Thymus (tissue), 11 donors: ENCODE results near the gene KCNB1. TPM values are rescaled to one million over a fixed set of nuclear protein-coding genes. Genes with fewer than 3 reads are reported as not detected.

Experiments used
- DNase-seq, 9 donors: peaks; one replicate each; pipeline ENCODE4 v3.0.0-alpha.2; 2013; ENCODE audit warnings: low spot score in 9 of 9, low read depth in 6 of 9, missing footprints in 1 of 9
- H3K27ac ChIP-seq, 2 donors: one replicate each; pipeline ENCODE4 v1.5.1; 2013; ENCODE audit warnings: control low read depth in 1 of 2, low read depth in 1 of 2, low read length in 1 of 2, mild to moderate bottlenecking in 1 of 2, moderate library complexity in 1 of 2
- H3K27me3 ChIP-seq, 2 donors: one replicate each; pipeline ENCODE4 v1.5.1; 2013; ENCODE audit warnings: low read length in 1 of 2; ENCODE audit not compliant: control insufficient read depth in 2 of 2, insufficient read depth in 1 of 2
- H3K36me3 ChIP-seq, 2 donors: one replicate each; pipeline ENCODE4 v1.5.1; 2013; ENCODE audit warnings: low read length in 1 of 2, mild to moderate bottlenecking in 1 of 2, moderate library complexity in 1 of 2; ENCODE audit not compliant: control insufficient read depth in 2 of 2, insufficient read depth in 2 of 2
- H3K4me1 ChIP-seq, 2 donors: one replicate each; pipeline ENCODE4 v1.5.1; 2013; ENCODE audit warnings: low read length in 2 of 2; ENCODE audit not compliant: control insufficient read depth in 2 of 2, insufficient read depth in 2 of 2
- H3K4me3 ChIP-seq, 2 donors: one replicate each; pipeline ENCODE4 v1.5.1; 2013; ENCODE audit warnings: low read length in 2 of 2, control low read depth in 1 of 2, mild to moderate bottlenecking in 1 of 2
- H3K9me3 ChIP-seq, 2 donors: one replicate each; pipeline ENCODE4 v1.5.1; 2013; ENCODE audit warnings: low read length in 1 of 2, mild to moderate bottlenecking in 1 of 2; ENCODE audit not compliant: control insufficient read depth in 2 of 2, insufficient read depth in 1 of 2
- whole genome bisulfite sequencing: extraction: QIAGEN DNeasy Blood & Tissue Kit; methylation state at CpG from one replicate; pipeline ENCODE4 v1.1.7; 2013; 5-methylcytosine and 5-hydroxymethylcytosine counted together
- polyA plus RNA-seq: library from polyadenylated mRNA; stranded (reverse); fragments of 200-250 nt; gene quantifications from one replicate; pipeline ENCODE4 v1.2.3, GENCODE V29; 2013
- total RNA-seq: library from RNA; stranded (reverse); fragments of 120-200 nt; gene quantifications from one replicate; pipeline ENCODE4 v1.2.4, GENCODE V29; 2013
- donor health status: healthy.

KCNB1 gene
- total and polyA plus RNA-seq, 2 donors = 0.09 to 0.55 TPM

- Histone ChIP-seq H3K27me3 (no peaks in the 10 kb centered on the region), H3K36me3 (no peaks in the 10 kb centered on the region), H3K4me1 (no peaks in the 10 kb centered on the region), H3K9me3 (no peaks in the 10 kb centered on the region), H3K27ac (no peak overlapping the region), H3K4me3 (no peak overlapping the region)
- WGBS = 91% methylated on average over 4 of the region's 4 CpGs
- DNase-seq = no peak
Observed at GRCh38 chr20:49398401-49399144, 83.9 kb downstream of the KCNB1 start.

GRCh38 chr20:49397525-49397924 lies 84.9 kb downstream of the KCNB1 start:
- WGBS = 92% methylated on average over 6 of the region's 6 CpGs
- no peak for DNase-seq
- Histone ChIP-seq H3K9me3 (no peaks in the 10 kb centered on the region), H3K4me1 (no peaks in the 10 kb centered on the region), H3K27me3 (no peaks in the 10 kb centered on the region), H3K27ac (no peak overlapping the region), H3K4me3 (no peak overlapping the region), H3K36me3 (no peaks in the 10 kb centered on the region)

GRCh38 chr20:49396230-49396629 lies 86.2 kb downstream of the KCNB1 start:
- Histone ChIP-seq H3K4me1 (no peaks in the 10 kb centered on the region), H3K4me3 (no peak overlapping the region), H3K9me3 (no peaks in the 10 kb centered on the region), H3K36me3 (no peaks in the 10 kb centered on the region), H3K27me3 (no peaks in the 10 kb centered on the region), H3K27ac (no peak overlapping the region)
- DNase-seq = no peak
- 94% methylated on average over 7 of the region's 7 CpGs for WGBS

GRCh38 chr20:49395659-49396058 lies 86.8 kb downstream of the KCNB1 start:
- H3K4me3 ChIP-seq = no peak overlapping the region
- H3K4me1 ChIP-seq = no peaks in the 10 kb centered on the region
- 93% methylated on average over 11 of the region's 11 CpGs for WGBS
- H3K36me3 ChIP-seq = no peaks in the 10 kb centered on the region
- H3K27ac ChIP-seq = no peak overlapping the region
- H3K27me3 ChIP-seq = no peaks in the 10 kb centered on the region
- no peak for DNase-seq
- H3K9me3 ChIP-seq = no peaks in the 10 kb centered on the region

GRCh38 chr20:49395183-49395582 lies 87.3 kb downstream of the KCNB1 start:
- WGBS = 86% methylated on average over 14 of the region's 14 CpGs
- DNase-seq = no peak
- Histone ChIP-seq H3K27ac (no peak overlapping the region), H3K9me3 (no peaks in the 10 kb centered on the region), H3K4me1 (no peaks in the 10 kb centered on the region), H3K27me3 (no peaks in the 10 kb centered on the region), H3K36me3 (no peaks in the 10 kb centered on the region), H3K4me3 (no peak overlapping the region)

GRCh38 chr20:49394757-49395156 lies 87.7 kb downstream of the KCNB1 start:
- Histone ChIP-seq H3K36me3 (no peaks in the 10 kb centered on the region), H3K27me3 (no peaks in the 10 kb centered on the region), H3K4me1 (no peaks in the 10 kb centered on the region), H3K9me3 (no peaks in the 10 kb centered on the region), H3K27ac (no peak overlapping the region), H3K4me3 (no peak overlapping the region)
- DNase-seq = no peak
- 90% methylated on average over 8 of the region's 8 CpGs for WGBS

- Histone ChIP-seq H3K9me3 (no peaks in the 10 kb centered on the region), H3K4me1 (no peaks in the 10 kb centered on the region), H3K27ac (no peak overlapping the region), H3K4me3 (no peak overlapping the region), H3K36me3 (no peaks in the 10 kb centered on the region), H3K27me3 (no peaks in the 10 kb centered on the region)
- 92% methylated on average over 4 of the region's 4 CpGs for WGBS
- DNase-seq = no peak
Observed at GRCh38 chr20:49394264-49394663, 88.2 kb downstream of the KCNB1 start.

- Histone ChIP-seq H3K36me3 (no peaks in the 10 kb centered on the region), H3K4me1 (no peaks in the 10 kb centered on the region), H3K4me3 (no peak overlapping the region), H3K9me3 (no peaks in the 10 kb centered on the region), H3K27ac (no peak overlapping the region), H3K27me3 (no peaks in the 10 kb centered on the region)
- WGBS = 53% methylated on average over 1 of the region's 1 CpG
- no peak for DNase-seq
Observed at GRCh38 chr20:49393803-49394202, 88.7 kb downstream of the KCNB1 start.

GRCh38 chr20:49392745-49393144 lies 89.7 kb downstream of the KCNB1 start:
- H3K27me3 ChIP-seq = no peaks in the 10 kb centered on the region
- no peaks in the 10 kb centered on the region for H3K9me3 ChIP-seq
- H3K27ac ChIP-seq = no peak overlapping the region
- no peaks in the 10 kb centered on the region for H3K36me3 ChIP-seq
- no peaks in the 10 kb centered on the region for H3K4me1 ChIP-seq
- no peak overlapping the region for H3K4me3 ChIP-seq
- DNase-seq = no peak
- 92% methylated on average over 4 of the region's 4 CpGs for WGBS
